Muscle layer of duodenum (tissue), 2 donors: ENCODE results near the gene MEIS2.
A peak's percentile ranks its signal among the peaks of the same experiment; 100 is the strongest.

Source experiments
- H3K27ac ChIP-seq: one replicate; pipeline ENCODE4 v1.7.0; 2013; ENCODE audit warnings: mild to moderate bottlenecking, low read length
- H3K27me3 ChIP-seq: one replicate; pipeline ENCODE4 v1.7.0; 2013; ENCODE audit warnings: low read depth, mild to moderate bottlenecking, control low read depth, low read length
- H3K36me3 ChIP-seq, 2 donors: one replicate each; pipeline ENCODE4 v1.7.0; 2013; ENCODE audit warnings: low read length in 2 of 2, control low read depth in 1 of 2, mild to moderate bottlenecking in 1 of 2; ENCODE audit not compliant: insufficient read depth in 2 of 2, control insufficient read depth in 1 of 2
- H3K4me1 ChIP-seq, 2 donors: one replicate each; pipeline ENCODE4 v1.7.0; 2013; ENCODE audit warnings: low read length in 2 of 2, mild to moderate bottlenecking in 2 of 2, control low read depth in 1 of 2, moderate library complexity in 1 of 2; ENCODE audit not compliant: insufficient read depth in 2 of 2, control insufficient read depth in 1 of 2
- H3K4me3 ChIP-seq, 2 donors: one replicate each; pipeline ENCODE4 v1.7.0; 2013; ENCODE audit warnings: low read length in 2 of 2, low read depth in 1 of 2, mild to moderate bottlenecking in 1 of 2
- H3K9me3 ChIP-seq, 2 donors: one replicate each; pipeline ENCODE4 v1.7.0; 2013; ENCODE audit warnings: low read length in 2 of 2, control low read depth in 1 of 2, mild to moderate bottlenecking in 1 of 2; ENCODE audit not compliant: control insufficient read depth in 1 of 2
- donor health status: healthy.

MEIS2 gene

DNA sequence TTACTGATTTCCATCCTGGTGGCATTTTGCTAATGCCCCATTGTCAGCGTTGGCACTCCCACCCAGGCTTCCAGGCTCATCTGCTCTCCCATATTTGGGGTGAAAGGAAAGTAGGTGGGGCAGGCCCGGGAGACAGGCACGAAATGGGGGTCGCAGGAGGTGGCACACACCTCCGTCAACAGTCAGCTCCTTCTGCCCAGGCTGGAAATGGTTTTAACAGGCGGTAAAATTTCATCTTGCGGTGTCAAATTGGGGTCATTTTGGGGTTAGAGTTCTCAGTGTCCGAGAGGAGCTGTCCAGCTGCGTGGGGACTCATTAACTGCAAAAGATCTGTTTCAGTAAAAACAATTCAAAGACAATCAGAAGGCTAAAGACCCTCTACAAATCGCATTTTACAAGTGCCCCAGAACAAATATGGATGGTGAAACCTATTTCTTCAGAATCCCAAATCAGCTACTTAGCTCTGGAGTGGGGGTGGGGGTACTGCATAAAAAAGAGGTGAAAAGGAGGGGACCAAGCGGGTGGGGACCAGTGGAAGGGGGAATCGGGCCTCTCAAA, 4.2 kb upstream of the MEIS2 start:
- Histone ChIP-seq H3K27me3 (peaks cover 2% of the 10 kb centered on the region), H3K27ac (peak overlapping the region; percentile 82), H3K4me1 (no peaks in the 10 kb centered on the region), H3K9me3 (no peaks in the 10 kb centered on the region), H3K4me3 (peak overlapping the region; percentile 38 to 83), H3K36me3 (no peaks in the 10 kb centered on the region)

DNA sequence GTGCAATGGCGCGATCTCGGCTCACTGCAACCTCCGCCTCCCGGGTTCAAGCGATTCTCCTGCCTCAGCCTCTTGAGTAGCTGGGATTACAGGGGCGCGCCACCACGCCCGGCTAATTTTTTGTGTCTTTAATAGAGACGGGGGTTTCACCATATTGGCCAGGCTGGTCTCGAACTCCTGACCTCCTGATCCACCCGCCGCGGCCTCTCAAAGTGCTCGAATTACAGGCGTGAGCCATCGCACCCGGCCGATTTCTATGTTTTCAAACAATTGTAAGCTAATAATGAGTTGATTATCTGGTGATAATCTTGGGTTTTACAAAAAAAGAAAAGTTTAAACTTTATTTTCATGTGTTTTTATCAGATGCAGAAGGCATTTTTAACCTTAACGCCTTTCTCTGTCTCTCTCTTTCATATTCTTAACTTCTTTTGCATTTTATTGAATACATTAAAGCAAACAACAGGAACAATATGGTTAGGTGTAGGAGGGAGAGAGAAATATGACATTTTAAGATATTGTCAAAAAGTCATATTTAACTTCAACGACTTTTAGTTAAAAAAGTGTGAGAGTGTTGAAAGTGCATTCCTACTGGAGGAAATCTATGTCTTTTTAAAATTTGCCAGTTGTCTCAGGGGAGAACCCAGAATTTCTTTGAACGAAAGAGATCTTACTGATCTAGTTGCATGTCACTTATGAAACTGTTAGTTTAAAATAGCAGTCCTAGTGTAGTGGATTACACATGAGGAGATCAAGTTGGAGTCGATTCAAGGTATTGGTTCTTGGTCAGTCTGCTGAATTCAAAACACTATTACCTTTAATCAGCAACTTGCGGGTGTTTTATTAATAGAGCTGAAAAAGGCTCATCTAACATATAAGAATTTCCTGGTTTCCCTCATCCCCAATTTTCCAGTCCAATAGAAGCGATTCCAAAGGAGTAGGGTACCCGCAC, 3.4 kb upstream of the MEIS2 start:
- Histone ChIP-seq H3K27me3 (no peaks in the 10 kb centered on the region), H3K36me3 (no peaks in the 10 kb centered on the region), H3K27ac (peak overlapping the region; percentile 82), H3K4me1 (no peaks in the 10 kb centered on the region), H3K9me3 (no peaks in the 10 kb centered on the region), H3K4me3 (peak overlapping the region; percentile 38 to 83)

GRCh38 chr15:37103163-37103435, 2.8 kb upstream of the MEIS2 start:
- H3K4me3 ChIP-seq = peak overlapping the region; percentile 83 to 85
- H3K27ac ChIP-seq = peak overlapping the region; percentile 84
- H3K27me3 ChIP-seq = no peaks in the 10 kb centered on the region
- no peaks in the 10 kb centered on the region for H3K9me3 ChIP-seq
- H3K36me3 ChIP-seq = no peaks in the 10 kb centered on the region
- no peaks in the 10 kb centered on the region for H3K4me1 ChIP-seq

- H3K27me3 ChIP-seq = no peaks in the 10 kb centered on the region
- no peaks in the 10 kb centered on the region for H3K36me3 ChIP-seq
- H3K4me1 ChIP-seq = no peaks in the 10 kb centered on the region
- H3K4me3 ChIP-seq = peak overlapping the region; percentile 83 to 85
- no peaks in the 10 kb centered on the region for H3K9me3 ChIP-seq
- peak overlapping the region; percentile 84 for H3K27ac ChIP-seq
Observed at GRCh38 chr15:37102305-37103162, 2.2 kb upstream of the MEIS2 start.

DNA sequence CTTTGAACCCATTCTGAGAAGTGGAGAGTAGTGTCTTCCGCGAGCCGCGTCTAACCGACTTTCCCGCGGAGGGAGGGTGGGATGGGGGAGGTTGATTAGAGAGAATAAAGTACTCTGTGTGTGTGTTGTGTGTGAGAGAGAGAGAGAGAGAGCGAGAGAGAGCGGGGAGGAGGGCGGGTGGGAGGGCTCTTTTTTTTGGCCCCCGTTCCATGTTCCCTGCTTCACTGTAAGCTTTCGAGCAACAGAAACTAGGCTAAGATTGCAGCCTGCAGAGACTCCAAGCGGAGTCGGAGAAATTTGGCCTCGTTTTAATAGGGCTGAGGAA, 1.6 kb upstream of the MEIS2 start:
- Histone ChIP-seq H3K27me3 (no peaks in the 10 kb centered on the region), H3K4me3 (peak overlapping the region; percentile 83 to 88), H3K36me3 (no peaks in the 10 kb centered on the region), H3K4me1 (no peaks in the 10 kb centered on the region), H3K9me3 (no peaks in the 10 kb centered on the region), H3K27ac (peak overlapping the region; percentile 96)

DNA sequence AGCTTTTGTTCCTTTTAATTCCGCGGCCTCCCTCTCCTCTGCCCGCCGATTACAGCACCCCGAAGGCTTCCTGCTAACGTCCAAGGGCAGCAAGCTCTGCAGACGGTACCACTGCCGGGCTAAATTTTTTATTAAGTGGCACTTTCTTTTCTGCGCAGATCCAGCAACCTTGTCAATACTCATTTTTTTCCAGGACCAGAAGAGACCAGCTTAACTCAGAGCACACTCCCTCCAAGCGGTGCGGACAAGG, 542 bp upstream of the MEIS2 start:
- peak overlapping the region; percentile 83 to 88 for H3K4me3 ChIP-seq
- no peaks in the 10 kb centered on the region for H3K4me1 ChIP-seq
- H3K9me3 ChIP-seq = no peaks in the 10 kb centered on the region
- H3K27me3 ChIP-seq = no peaks in the 10 kb centered on the region
- peak overlapping the region; percentile 96 for H3K27ac ChIP-seq
- no peaks in the 10 kb centered on the region for H3K36me3 ChIP-seq

DNA sequence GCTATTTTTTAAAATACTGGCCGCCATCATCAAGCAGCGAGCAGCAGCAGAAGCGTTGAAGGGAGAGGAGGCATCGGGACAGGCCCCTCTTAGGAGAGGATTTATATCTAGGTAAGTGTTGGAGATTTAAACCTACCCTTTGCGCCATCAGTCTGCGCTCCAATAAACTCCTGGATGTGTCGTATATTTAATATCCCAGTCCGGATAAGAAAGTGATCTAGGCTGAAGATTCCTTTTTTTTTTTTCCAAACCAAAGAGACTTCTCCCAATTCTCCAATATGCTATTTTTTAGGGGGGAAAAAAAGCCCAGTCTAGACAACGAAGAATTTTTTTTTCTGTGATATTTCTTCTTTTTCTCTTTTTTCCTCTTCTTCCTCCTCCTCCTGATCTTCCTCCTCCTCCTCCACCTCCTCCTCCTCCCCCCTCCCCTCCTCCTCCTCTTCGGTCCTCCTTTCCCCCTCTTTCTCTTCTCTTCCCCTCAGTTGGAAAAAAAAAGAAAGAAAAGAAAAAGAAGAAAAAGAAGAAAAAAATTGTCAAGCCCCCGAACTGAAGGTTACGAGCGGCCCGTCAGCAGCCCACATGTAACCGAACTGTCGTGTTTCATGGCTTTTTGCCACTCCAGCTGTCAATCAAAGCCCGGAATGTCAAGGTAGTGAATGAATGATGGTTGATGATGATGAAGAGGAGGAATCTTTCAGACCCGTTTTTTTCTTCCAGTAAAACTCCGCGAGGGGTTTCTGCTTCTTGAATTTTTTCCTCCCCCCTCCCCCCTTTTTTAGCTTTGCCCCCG, 835 bp downstream of the MEIS2 start:
- no peaks in the 10 kb centered on the region for H3K9me3 ChIP-seq
- H3K4me1 ChIP-seq = no peaks in the 10 kb centered on the region
- H3K36me3 ChIP-seq = no peaks in the 10 kb centered on the region
- H3K27ac ChIP-seq = peak overlapping the region; percentile 96
- no peaks in the 10 kb centered on the region for H3K27me3 ChIP-seq
- peak overlapping the region; percentile 87 to 97 for H3K4me3 ChIP-seq

GRCh38 chr15:37098468-37099318, 1.7 kb downstream of the MEIS2 start:
- H3K36me3 ChIP-seq = peaks cover 0 to 2% of the 10 kb centered on the region in 2 donors
- H3K27ac ChIP-seq = peak overlapping the region; percentile 96
- H3K4me3 ChIP-seq = peak overlapping the region; percentile 87 to 97
- no peaks in the 10 kb centered on the region for H3K9me3 ChIP-seq
- no peaks in the 10 kb centered on the region for H3K27me3 ChIP-seq
- H3K4me1 ChIP-seq = peaks cover 0 to 4% of the 10 kb centered on the region in 2 donors

GRCh38 chr15:37097144-37097919, 3.0 kb downstream of the MEIS2 start:
- Histone ChIP-seq H3K27ac (peak overlapping the region; percentile 95), H3K9me3 (no peaks in the 10 kb centered on the region), H3K27me3 (no peaks in the 10 kb centered on the region), H3K4me3 (peak overlapping the region; percentile 69 to 87), H3K4me1 (peaks cover 4% of the 10 kb centered on the region in 2 donors), H3K36me3 (peaks cover 0 to 11% of the 10 kb centered on the region in 2 donors)

- no peaks in the 10 kb centered on the region for H3K27me3 ChIP-seq
- H3K4me3 ChIP-seq = peak overlapping the region; percentile 69 to 87
- peaks cover 4% of the 10 kb centered on the region in 2 donors for H3K4me1 ChIP-seq
- peak overlapping the region; percentile 95 for H3K27ac ChIP-seq
- no peaks in the 10 kb centered on the region for H3K9me3 ChIP-seq
- peaks cover 0 to 11% of the 10 kb centered on the region in 2 donors for H3K36me3 ChIP-seq
Observed at GRCh38 chr15:37096558-37097143, 3.7 kb downstream of the MEIS2 start.
